Right forelimb (tissue), 1 donor: Measurements from ENCODE around the gene ABCG4.

Experiments used
- DNase-seq: peaks from one replicate; pipeline ENCODE4 v3.0.0-alpha.2; 2018

ABCG4 gene

GRCh38 chr11:119209186-119209585, 60.3 kb downstream of the ABCG4 start:
- no peak for DNase-seq

GRCh38 chr11:119210050-119210449, 61.2 kb downstream of the ABCG4 start:
- DNase-seq, result no peak
